Measurements from ENCODE around the gene MTIF3. TPM values are rescaled to one million over a fixed set of nuclear protein-coding genes. Genes with fewer than 3 reads are reported as not detected.

MTIF3 gene, protein sequence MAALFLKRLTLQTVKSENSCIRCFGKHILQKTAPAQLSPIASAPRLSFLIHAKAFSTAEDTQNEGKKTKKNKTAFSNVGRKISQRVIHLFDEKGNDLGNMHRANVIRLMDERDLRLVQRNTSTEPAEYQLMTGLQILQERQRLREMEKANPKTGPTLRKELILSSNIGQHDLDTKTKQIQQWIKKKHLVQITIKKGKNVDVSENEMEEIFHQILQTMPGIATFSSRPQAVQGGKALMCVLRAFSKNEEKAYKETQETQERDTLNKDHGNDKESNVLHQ
- total RNA-seq = 10 to 100 TPM; 80.7 to 81.7 TPM
- 10 to 100 TPM; 46.6 to 69.2 (median 60.8) TPM for polyA plus RNA-seq
- 16.9 to 63.1 (median 23.1) reads per million in 6 experiments for total RNA-seq

GRCh38 chr13:27449936-27450828 is at the start of gene MTIF3:
Gene MTIF3 (minus strand): TSS chr13:27450564. CDS start chr13:27440448, 10,116 bp downstream.
- Mint-ChIP-seq H3K4me1 (peaks cover 27 to 75% (median 60%) of the 10 kb centered on the region in 4 donors), H3K27ac (peak within 1 kb of the TSS; percentile 95 to 99 (median 98)), H3K36me3 (peaks cover 0 to 2% (median 0%) of the 10 kb centered on the region in 3 donors), H3K9me3 (no peaks in the 10 kb centered on the region), H3K4me3 (peak within 1 kb of the TSS; percentile 86 to 98 (median 95)), H3K27me3 (peaks cover 0 to 2% (median 0%) of the 10 kb centered on the region in 5 donors)
- DNase-seq (peak; percentile 91 to 99 (median 98)), ATAC-seq (peak; percentile 80)
- POLR2A ChIA-PET = interaction anchor here (0.7 to 15.6 kb wide), 13 partner anchors 8 to 689 kb away, joined by 3 to 515 read pairs (median 4); partner anchors contain the start of genes GTF3A, LNX2 and POLR1D

DNA sequence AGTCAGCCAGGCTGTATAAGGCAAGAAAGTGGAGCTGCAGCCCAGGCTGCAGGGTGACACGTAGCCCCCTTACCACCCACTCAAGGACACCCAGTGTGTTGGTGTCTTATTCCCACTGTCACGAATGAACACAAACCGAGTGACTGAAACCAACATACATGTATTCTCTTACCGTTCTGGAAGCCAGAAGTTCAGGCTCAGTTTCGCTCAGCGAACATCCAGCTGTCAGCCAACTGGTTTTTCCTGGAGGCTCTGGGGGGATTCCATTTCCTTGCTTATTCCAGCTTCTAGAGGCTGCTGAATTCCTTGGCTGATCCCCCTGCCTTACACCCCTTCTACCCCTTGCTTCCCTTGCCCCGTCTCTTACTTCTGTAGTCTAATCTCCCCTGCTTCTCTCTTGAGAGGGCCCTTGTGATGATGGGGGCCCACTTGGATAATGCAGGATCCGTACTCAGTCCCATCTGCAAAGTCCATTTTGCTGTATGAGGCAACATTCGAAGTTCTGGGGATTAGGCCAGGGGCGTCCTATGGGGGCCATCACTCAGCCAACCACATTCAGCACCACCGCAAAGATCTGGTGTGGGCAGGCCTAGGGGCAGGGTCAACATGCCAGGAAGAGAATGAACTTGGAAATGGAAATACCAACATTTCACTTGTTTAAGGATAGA is 47.3 kb upstream of the MTIF3 start:
- Mint-ChIP-seq H3K4me1 (peaks cover 0 to 2% (median 0%) of the 10 kb centered on the region in 4 donors), H3K36me3 (no peaks in the 10 kb centered on the region), H3K27ac (no peak overlapping the region), H3K9me3 (no peaks in the 10 kb centered on the region), H3K27me3 (no peaks in the 10 kb centered on the region), H3K4me3 (no peak overlapping the region)
- POLR2A ChIA-PET = no interaction called here
- ATAC-seq (no peak), DNase-seq (no peak)

- Mint-ChIP-seq H3K9me3 (no peaks in the 10 kb centered on the region), H3K27ac (no peak overlapping the region), H3K4me3 (no peak overlapping the region), H3K4me1 (peaks cover 0 to 2% (median 0%) of the 10 kb centered on the region in 4 donors), H3K36me3 (no peaks in the 10 kb centered on the region), H3K27me3 (no peaks in the 10 kb centered on the region)
- POLR2A ChIA-PET = no interaction called here
- no peak for DNase-seq
- ATAC-seq = no peak
These were observed 46.3 kb upstream of the MTIF3 start for GRCh38 chr13:27496536-27497273.

GRCh38 chr13:27496006-27496405 is 45.6 kb upstream of the MTIF3 start:
- Mint-ChIP-seq H3K4me1 (peaks cover 0 to 2% (median 0%) of the 10 kb centered on the region in 4 donors), H3K36me3 (no peaks in the 10 kb centered on the region), H3K4me3 (no peak overlapping the region), H3K27me3 (no peaks in the 10 kb centered on the region), H3K9me3 (no peaks in the 10 kb centered on the region), H3K27ac (no peak overlapping the region)
- POLR2A ChIA-PET = no interaction called here
- DNase-seq = no peak
- ATAC-seq = no peak

DNA sequence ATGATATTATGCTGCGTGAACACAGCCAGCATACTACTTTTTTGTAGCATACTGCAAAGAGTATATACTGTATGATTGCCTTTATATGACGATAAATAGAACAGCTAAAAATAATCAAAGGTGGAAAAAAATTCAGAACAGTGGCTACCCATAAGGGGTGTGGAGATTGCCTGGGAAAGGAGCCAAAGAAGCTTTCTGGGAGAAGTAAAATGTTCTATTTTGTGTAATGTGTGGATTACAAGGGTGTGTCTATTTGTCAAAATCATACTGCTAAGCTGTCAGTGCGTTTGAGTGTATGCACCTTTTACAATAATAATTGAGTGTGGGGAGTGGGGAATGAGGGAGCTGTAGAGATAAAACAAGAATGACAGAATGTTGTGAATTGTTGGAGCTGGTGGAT is 45.2 kb upstream of the MTIF3 start:
- H3K9me3 Mint-ChIP-seq = no peaks in the 10 kb centered on the region
- no peaks in the 10 kb centered on the region for H3K36me3 Mint-ChIP-seq
- H3K27ac Mint-ChIP-seq = peak overlapping the region in 1 of 10 donors; percentile 13
- peaks cover 0 to 2% (median 0%) of the 10 kb centered on the region in 4 donors for H3K4me1 Mint-ChIP-seq
- H3K4me3 Mint-ChIP-seq = peak overlapping the region in 1 of 10 donors; percentile 34
- ATAC-seq (no peak), DNase-seq (no peak)
- H3K27me3 Mint-ChIP-seq = no peaks in the 10 kb centered on the region
- POLR2A ChIA-PET = no interaction called here

- Mint-ChIP-seq H3K36me3 (no peaks in the 10 kb centered on the region), H3K27me3 (no peaks in the 10 kb centered on the region), H3K9me3 (no peaks in the 10 kb centered on the region)
These were observed 43.6 kb upstream of the MTIF3 start for GRCh38 chr13:27493981-27494380.

DNA sequence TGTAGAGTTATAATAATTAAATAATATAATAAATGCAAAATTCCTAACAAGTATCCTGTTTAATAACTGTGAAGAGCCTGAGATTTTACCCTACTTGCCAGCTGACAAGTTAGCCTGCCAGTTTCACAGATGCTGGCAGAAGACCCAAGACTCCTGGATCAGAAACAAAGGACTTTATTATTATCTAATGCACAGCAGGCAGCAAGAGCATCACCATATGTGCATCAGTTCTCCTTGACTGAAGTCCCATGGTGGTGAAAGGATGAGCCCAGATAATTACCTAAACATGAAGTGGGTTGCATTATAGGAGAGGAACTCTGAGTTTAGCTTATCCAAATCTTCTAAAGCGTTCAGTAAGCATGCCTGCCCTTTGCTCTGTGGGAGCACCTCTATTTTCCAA is 39.1 kb upstream of the MTIF3 start:
- ATAC-seq = no peak
- no peaks in the 10 kb centered on the region for H3K9me3 Mint-ChIP-seq

More at GRCh38 chr13:27493981-27494380, 43.6 kb upstream of the MTIF3 start:
- H3K27ac Mint-ChIP-seq = no peak overlapping the region
- POLR2A ChIA-PET = no interaction called here
- ATAC-seq (no peak), DNase-seq (no peak)
- peaks cover 0 to 2% (median 0%) of the 10 kb centered on the region in 4 donors for H3K4me1 Mint-ChIP-seq
- H3K4me3 Mint-ChIP-seq = no peak overlapping the region

DNA sequence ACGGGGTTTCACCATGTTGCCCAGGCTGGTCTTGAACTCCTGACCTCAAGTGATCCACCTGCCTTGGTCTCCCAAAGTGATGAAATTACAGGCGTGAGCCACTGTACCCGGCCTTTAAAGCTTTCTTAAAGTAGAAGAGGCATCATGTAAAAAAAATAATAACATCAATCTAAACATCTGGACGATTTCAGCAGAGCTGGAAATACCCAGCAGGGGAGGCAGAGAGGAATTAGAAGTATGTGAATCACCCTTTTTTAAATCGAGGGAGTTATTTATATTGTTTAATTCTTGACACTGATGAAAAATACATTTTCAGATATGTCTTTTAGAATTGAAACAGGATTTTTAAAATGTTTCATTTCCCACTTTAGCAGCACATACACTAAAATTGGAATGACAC is 37.4 kb upstream of the MTIF3 start:
- peak overlapping the region in 1 of 10 donors; percentile 19 for H3K27ac Mint-ChIP-seq
- DNase-seq = no peak
- H3K36me3 Mint-ChIP-seq = peaks cover 0 to under 1% (median 0%) of the 10 kb centered on the region in 3 donors
- no peak for ATAC-seq
- H3K9me3 Mint-ChIP-seq = peaks cover 0 to 5% (median 0%) of the 10 kb centered on the region in 9 donors
- POLR2A ChIA-PET = interaction anchor here (0.6 to 0.7 kb wide), 2 partner anchors 18 to 54 kb away, joined by 3 to 4 read pairs; no protein-coding TSS in a partner anchor
- H3K4me1 Mint-ChIP-seq = peaks cover 0 to 6% (median 0%) of the 10 kb centered on the region in 4 donors
- peaks cover 0 to 1% (median 0%) of the 10 kb centered on the region in 5 donors for H3K27me3 Mint-ChIP-seq
- H3K4me3 Mint-ChIP-seq = no peak overlapping the region

More for the DNA sequence above, 39.1 kb upstream of the MTIF3 start:
- Mint-ChIP-seq H3K4me3 (no peak overlapping the region), H3K4me1 (no peaks in the 10 kb centered on the region), H3K27ac (no peak overlapping the region), H3K27me3 (peaks cover 0 to 1% (median 0%) of the 10 kb centered on the region in 5 donors), H3K36me3 (no peaks in the 10 kb centered on the region)
- DNase-seq = no peak
- POLR2A ChIA-PET = no interaction called here

- peaks cover 0 to 1% (median 0%) of the 10 kb centered on the region in 5 donors for H3K27me3 Mint-ChIP-seq
- peaks cover 0 to 14% (median 2%) of the 10 kb centered on the region in 4 donors for H3K4me1 Mint-ChIP-seq
- no peak for DNase-seq
- H3K9me3 Mint-ChIP-seq = peaks cover 0 to 13% (median 0%) of the 10 kb centered on the region in 9 donors
- peaks cover 0 to 8% (median 0%) of the 10 kb centered on the region in 3 donors for H3K36me3 Mint-ChIP-seq
- H3K27ac Mint-ChIP-seq = peak overlapping the region in 2 of 10 donors; percentile 19 to 47
- POLR2A ChIA-PET = interaction anchor here (0.6 to 0.8 kb wide), 2 partner anchors 59 to 297 kb away, joined by 3 to 4 read pairs; partner anchors contain the start of gene GTF3A
- H3K4me3 Mint-ChIP-seq = no peak overlapping the region
- ATAC-seq = no peak
These were observed 33.1 kb upstream of the MTIF3 start for GRCh38 chr13:27483421-27483820.

DNA sequence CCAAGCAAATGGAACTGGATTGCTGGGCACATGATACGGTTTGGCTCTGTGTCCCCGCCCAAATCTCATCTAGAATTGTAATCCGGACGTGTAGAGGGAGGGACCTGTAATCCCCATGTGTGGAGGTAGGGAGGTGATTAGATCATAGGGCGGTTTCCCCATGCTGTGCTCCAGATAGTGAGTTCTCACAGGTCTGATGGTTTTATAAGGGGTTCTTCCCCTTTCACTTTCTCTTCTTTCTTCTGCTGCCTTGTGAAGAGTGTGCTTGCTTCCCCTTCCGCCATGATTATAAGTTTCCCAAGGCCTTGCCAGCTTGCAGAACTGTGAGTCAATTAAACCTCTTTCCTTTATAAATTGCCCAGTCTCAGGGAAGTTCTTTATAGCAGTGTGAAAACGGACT is 32.6 kb upstream of the MTIF3 start:
- peak overlapping the region in 2 of 10 donors; percentile 19 to 47 for H3K27ac Mint-ChIP-seq
- peak overlapping the region in 1 of 10 donors; percentile 48 for H3K4me3 Mint-ChIP-seq
- peak in 1 of 2 donors; percentile 61 for ATAC-seq

GRCh38 chr13:27481766-27482165 is 31.4 kb upstream of the MTIF3 start:
- POLR2A ChIA-PET = no interaction called here
- H3K9me3 Mint-ChIP-seq = peaks cover 0 to 13% (median 0%) of the 10 kb centered on the region in 9 donors
- peaks cover 0 to 8% (median 0%) of the 10 kb centered on the region in 3 donors for H3K36me3 Mint-ChIP-seq

More for the DNA sequence above, 32.6 kb upstream of the MTIF3 start:
- peaks cover 0 to 14% (median 2%) of the 10 kb centered on the region in 4 donors for H3K4me1 Mint-ChIP-seq
- H3K27me3 Mint-ChIP-seq = peaks cover 0 to 1% (median 0%) of the 10 kb centered on the region in 5 donors
- POLR2A ChIA-PET = no interaction called here
- peaks cover 0 to 8% (median 0%) of the 10 kb centered on the region in 3 donors for H3K36me3 Mint-ChIP-seq
- H3K9me3 Mint-ChIP-seq = peaks cover 0 to 13% (median 0%) of the 10 kb centered on the region in 9 donors
- DNase-seq = peak in 1 of 10 donors; percentile 14

More at GRCh38 chr13:27481766-27482165, 31.4 kb upstream of the MTIF3 start:
- Mint-ChIP-seq H3K27ac (no peak overlapping the region), H3K4me1 (peaks cover 2 to 23% (median 6%) of the 10 kb centered on the region in 4 donors), H3K4me3 (no peak overlapping the region), H3K27me3 (no peaks in the 10 kb centered on the region)
- no peak for DNase-seq
- ATAC-seq = no peak
